Middle frontal gyrus (tissue), 1 donor: ENCODE results near the gene PPM1H.

Source experiments
- DNase-seq: peaks from one replicate; pipeline ENCODE4 v3.0.0-alpha.2; 2015; ENCODE audit warnings: low spot score; ENCODE audit errors: extremely low spot score

PPM1H gene

DNA sequence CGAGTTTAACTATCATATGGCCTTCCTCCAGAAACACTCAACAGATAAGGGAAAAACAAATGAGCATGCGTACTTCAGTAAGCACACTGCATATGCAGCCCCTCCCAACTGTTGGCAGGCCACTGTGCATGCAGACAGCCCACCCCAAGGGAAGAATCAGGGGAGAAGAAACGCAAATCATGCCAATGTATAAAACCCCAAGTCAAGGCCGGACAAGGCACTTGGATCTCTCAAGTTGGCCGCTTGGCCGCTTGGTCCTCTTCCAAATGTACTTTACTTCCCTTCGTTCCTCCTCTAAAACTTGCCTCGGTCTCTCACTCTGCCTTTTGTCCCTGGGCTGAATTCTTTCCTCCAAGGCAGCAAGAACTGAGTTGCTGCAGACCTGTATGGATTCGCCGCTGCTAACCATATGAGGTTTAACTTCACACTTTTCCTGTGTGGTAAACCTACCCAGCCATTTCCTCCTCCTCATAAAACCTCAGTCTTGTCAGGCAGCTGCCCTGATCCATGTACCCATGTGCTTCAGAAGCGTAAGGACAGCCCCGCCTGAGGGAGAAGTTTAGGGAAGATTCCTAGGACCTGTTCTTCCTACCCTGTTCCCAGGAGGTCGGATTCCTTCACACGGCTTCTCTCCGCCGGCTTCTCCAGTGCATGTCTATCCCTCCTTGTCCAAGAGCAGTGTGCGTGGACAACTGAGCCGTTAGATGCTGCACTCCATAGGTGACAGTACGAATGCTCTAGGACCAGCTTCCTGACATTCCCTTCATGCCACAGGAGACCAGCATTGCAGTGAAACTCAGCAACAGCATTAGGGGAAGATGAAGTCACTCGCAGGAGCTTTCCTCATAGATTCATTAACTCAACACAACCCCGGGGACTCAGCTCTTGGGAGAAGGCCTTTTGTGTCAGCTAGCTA, 280.4 kb downstream of the PPM1H start:
- DNase-seq = no peak

DNA sequence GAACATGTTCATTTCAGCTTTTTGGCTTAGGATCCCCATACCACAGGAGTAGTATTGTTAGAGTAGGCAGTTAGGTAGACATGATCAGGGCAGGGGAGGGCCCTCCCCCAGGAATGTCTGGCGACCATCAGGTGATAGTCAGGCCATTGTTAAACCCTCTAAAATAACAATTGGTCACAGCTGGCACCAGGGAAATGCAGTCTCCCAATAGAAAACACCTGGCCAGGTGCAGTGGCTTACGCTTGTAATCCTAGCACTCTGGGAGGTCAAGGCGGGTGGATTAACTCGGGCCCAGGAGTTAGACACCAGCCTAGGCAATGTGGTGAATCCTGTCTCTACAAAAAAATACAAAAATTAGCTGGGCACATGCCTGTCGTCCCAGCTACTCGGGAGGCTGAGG, 281.2 kb downstream of the PPM1H start:
- DNase-seq = no peak

DNA sequence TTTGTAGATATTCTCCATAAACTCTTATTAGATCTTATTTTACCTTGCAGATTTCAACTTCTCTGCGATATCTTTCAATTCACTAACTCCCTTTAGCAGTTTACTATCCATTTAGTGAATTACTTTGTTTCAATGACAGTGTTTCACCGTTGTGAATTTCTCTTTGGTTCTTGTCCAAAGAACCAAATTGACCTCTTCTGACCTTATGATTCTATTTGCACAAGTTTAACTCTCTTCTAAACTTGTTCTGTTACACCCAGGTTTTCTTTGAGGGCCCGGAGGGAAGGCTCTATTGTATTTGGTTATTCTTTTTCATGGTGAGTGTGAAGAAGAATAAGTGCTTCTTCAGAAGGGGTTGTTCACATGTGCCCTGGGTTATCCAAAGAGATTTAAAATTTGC, 281.6 kb downstream of the PPM1H start:
- no peak for DNase-seq

DNA sequence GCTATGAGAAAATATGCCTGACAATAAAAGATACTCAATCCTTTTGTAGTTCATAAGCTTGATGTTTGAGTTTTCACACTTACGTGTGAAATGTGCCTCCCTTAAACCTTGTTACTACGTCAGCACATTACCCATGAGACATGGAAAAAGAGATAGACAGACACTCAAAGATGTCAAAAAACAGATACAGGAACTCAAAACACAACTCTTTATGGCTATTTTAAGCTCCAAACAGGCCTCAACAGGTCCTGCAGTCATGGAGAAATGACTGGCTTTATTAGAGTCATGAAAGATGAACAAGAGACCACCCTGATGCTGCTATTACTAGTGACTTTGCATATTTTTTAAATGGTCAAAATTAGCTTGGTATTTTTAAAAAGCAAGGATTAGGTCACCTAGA, 283.8 kb downstream of the PPM1H start:
- DNase-seq = no peak

DNA sequence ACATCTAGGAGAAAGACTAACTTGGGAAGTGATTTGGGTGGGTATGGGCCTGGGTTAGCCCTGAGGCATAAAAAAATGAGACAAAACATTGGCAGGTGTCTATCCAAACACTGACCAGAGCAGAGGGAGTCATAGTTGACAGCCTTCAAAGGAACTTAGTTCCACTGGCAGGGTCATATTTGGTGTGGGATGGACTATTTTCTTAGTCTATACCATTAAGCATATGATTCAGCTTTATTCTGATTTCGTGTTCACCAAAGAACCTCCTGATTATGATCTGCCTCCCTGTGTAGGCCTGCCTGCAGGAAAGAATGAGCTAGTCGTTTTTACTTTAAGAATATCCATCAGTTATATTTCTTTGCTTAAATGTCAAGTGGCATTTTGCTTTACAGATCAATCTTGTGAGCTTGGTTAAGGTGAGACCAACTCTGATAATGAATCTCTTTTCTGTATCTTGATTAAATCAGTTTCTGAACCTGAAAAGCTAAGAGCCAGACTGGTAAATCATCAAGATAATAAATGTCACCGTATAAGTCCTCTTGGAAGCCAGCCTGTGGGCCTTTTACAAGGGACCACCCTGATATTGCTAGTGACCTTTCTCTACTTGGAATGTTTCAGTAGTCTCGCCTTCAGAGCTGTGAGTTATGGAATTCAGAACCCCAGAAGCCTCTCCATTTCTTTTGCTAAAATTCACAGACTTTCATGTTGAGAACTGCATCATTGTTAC, 285.4 kb downstream of the PPM1H start:
- DNase-seq = no peak

DNA sequence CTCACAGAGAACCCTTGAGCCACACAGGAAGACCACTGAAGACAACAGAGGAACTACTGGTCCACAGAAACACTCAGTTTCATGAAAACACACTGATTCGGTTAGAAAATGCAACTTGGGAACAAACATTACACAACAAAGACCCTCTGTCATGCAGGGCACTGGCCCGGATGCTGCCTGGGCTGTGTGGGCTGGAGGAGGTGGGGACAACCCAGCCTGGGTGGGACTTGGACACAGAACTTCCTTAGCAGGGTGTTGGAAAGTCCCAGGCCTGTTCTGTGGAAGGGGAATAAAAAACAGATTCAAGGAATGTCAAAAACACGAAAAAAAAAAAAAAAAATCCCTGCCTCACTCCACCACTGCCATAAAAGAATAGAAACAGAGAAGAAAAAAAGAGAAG, 287.4 kb downstream of the PPM1H start:
- DNase-seq = no peak

DNA sequence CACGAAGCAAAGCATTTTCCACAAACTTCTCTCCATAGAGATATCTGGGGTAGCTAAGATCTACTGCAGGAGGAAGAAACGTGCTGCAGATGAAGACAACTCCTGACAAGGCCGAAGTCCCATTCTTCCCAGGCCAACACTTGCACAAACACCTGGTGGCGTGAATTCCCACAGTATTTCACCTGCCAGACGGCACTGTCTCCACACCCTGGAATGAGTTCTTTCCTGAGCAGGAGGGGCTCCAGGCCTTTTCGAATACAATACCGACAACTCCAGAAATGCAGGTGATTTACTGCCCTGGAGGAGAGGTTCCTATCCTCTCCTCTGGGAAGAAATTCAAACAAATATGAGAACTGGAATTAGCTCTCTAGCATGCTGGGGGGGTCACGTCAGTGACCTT, 288.4 kb downstream of the PPM1H start:
- no peak for DNase-seq

DNA sequence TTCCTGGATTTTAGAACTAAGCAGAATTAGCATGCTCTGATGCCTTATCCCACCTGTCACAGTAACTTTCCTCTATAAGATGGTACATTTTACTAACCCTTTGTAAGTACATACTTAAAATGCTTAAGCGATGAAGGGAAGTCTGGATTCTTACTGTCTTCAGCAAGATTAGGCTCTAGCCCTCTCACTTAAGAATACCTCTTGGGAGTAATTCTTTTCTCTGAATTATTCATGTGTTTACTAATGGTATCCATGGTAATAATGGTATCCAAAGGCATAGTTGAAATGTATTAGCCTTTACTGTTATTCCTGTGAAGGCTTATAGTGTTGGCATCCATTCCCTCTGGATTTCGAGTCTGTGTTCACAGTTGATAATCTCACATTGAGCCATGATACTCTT, 291.5 kb downstream of the PPM1H start:
- DNase-seq = no peak

DNA sequence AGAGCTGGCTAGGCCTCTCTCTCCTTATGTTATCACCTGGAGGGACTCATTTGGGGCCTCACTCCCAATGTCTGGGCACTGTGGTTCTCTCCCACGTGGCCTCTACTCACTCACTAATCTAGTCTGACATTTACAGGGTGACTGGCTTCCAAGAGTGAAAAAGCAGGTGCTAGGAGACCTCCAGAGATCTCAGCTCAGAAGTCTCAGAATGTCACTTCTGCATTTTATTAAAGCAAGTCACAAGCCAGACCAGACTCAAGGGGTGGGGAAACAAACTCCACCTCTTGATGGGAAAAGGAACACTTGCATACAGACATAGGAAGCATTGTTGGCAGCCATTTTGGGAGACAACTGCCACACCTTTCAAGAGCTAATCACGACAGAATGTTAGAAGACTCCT, 292.5 kb downstream of the PPM1H start:
- no peak for DNase-seq

DNA sequence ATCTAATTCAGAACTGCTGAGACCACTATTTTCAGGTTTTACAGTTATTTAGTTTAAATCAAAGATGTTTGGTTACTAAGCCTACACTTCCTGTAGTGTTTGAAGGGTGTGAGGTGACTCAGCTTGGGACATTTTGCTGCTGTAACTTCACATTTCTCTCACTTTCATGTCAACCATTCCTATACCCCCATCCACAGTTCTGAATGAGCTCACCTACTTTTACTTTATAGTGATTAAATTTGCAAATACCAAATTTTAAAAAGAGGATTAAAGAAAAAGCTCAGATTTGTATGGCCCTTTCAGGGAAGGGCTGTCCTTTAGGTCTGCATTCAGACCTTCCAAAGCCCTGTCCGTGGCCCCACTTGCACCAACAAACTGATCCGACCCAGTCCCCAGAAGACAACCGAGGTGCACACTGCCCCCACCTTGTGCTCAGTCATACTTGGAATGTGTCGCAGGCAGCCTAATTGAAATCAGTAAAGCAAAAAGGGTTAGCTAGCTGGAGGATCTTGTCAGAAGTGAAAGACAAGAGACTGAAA, 294.0 kb downstream of the PPM1H start:
- no peak for DNase-seq

DNA sequence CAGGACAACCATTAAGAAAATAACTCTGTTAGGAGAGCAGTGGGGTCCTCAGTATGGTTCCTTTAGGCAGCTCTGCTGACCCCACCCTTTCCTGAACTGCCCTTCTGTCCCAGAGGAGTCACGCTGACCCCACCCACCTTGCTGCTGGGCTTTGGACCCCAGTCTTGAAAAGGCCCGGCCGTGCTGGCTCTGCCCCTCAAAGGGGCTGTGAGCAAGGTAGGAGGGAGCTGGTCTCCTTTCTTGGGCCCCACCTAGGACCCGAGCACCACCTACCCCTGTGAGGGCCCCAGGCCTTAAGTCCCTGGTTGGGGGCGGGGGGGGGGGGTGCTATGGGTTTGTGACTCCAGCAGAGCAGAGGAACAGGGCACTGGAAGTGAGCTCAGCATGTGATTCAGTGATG, 297.3 kb downstream of the PPM1H start:
- no peak for DNase-seq

DNA sequence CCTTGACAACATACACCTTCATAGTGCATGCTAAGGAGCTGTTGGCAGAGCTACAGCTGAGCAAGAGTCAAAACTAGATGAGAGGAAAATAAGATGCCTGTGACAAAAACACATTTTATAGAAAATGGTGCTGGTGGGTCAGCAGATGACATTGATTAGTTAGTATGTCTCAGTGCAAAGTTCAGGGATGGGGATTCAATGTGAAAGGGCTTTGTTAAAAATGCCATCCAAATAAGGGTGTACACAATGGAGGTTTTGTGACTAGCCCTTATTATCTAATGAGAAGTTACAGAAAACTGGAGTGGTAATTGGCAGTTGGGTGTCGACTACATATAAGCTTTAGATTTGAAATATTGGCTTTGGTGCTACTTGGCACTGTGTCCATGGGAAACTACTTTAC, 299.3 kb downstream of the PPM1H start:
- no peak for DNase-seq

DNA sequence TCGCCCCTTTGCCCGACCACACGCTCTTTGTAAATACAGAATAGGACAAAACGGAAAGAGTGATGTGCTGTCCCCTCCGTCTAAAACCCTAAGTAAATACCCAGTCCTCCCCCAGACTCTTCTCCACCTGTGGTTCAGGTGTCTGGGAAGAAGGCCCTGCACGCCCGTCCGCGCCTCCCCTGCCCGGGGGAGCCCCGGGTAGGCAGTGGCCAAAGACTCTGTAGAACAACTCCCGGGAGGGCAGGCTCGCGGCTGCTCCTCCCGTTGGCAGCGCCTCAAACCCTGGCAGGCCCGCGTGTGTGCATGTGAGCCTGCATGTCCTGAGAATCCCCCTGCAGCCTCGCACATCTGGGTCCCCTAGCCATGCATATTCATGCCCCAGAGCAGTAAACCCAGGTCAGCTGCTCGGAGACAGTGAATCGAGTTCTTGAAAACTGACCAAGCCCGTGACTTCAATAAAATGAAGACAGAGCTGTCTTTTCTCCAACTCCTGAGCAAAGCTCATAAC, 302.5 kb downstream of the PPM1H start:
- DNase-seq = no peak

DNA sequence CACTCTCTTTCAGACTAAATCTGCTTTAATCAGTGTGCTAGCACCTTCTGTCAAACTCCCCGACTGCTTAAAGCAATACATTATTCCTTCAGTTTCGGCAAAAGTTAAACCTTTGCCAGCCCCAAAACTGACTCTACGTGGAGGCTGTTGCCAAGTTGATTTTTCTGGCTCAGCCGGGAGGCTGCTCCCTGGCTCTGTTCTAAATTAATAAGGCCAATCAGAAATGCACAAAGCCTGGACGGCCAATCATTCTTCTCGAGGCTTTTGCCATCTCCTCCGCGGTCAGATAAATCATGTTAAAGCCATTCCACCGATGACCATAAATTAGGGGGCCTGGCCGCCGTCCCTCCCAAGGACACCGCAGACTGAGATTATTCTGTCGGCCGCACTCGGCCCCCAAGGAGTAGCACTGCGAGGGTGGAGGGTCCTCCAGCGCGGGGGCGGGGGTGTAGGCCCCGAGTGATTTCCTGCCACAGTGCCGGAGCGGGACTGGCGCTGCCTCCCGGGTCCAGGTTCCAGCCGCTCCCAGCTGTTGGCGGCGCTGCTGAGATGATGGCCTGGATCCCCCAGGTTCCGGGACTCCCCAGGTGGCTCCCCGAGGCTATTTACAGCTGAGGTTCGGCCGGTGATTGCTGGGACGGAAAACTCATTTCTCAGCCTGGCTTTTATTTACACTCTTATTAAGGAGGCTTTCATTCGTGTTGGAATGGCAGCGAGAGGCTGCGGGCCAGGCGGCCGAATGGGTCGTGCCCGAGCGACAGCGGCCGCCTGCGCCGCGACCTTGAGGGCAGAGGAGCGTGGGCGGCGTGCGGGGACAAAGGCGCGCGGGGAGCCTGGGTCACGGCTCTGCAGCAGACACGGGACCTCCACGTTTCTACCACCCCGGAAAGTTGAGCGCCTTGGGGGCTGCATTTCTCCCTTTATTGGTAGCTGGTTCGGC, 303.2 kb downstream of the PPM1H start:
- peak; percentile 43 for DNase-seq

DNA sequence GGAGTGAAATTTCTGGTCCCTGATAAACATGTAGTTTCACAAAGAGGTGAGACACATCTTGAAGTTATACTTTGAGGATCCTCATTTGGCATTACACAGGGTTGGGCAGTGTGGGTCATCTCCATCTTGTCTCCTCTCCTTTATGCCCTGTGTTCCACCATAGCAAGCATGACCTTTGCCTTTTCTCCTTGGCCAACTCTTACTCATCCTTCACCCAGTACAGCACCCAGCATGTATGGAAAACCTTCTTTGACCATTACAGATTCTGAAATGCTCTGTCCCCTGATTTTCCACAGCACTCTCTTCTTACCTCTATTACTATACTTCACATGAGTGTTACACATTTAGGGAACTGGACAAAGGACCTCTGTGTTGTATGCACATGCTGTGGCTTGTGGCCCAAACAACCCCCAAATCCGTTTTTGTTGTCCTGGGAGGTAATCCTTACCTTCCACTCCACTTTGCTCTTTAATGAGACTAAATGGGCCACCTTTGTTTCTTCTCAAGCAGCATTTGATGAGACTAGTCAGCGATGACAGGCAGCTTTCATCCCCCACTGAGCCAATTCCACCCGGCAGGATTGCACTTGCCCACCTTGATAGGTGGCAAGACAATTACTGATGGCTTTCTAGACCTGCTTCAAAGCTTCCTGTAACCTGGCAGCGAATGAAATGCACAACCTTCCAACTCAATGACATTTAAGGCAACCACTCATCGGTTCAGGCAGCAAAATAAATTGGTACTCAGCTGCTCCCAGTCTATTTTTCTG, 304.8 kb downstream of the PPM1H start:
- DNase-seq = no peak

DNA sequence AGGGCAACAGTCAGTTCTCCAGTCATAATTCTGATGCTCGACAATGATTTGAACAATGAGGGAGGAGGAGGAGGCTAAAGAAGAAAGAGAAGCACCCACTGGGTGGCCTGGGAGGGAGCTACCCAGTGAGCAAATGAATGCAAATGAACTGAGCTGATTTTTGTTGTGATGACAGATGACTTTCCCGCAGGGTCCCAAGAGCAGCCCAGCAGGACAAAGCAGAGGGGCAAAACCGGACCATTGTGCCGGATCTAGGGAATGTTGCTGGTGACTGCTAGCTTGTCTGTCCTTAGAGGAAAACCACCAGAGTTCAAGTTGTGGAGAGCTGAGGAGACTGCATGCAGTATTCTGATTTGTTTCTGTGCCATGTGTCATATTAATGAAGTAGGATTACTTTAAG, 305.5 kb downstream of the PPM1H start:
- no peak for DNase-seq

DNA sequence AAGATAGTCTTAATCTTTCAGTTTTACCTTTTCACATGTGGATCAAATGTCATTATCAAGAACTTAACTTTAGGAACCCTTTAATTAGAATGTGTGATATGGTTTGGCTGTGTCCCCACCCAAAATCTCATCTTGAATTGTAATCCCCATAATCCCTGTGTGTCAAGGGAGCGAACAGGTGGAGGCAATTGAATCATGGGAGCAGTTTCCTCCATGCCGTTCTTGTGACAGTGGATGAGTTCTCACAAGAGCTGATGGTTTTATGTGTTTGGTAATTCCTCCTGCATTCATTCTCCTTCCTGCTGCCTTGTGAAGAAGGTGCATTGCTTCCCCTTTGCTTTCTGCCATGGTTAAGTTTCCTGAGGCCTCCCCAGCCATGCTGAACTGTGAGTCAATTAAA, 307.8 kb downstream of the PPM1H start:
- no peak for DNase-seq

DNA sequence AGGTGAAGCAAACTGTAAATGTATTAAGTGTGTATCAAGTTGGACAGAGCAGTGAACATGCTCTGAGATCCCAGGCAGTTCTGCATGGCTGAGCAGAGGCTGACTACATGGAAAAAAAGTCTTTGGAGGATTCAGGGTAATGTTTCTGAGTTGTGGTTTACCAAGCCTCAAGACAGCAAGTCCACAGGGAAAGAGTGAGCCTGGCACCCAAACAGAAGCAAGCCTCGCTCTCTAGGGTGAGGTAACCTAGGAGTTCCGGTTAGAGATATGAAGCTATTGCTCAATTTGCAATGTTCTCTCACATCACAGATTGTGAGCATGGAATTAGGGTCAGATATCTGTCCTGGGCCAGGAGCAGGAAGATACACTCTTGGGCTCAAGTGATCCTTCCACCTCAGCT, 309.7 kb downstream of the PPM1H start:
- DNase-seq = no peak

DNA sequence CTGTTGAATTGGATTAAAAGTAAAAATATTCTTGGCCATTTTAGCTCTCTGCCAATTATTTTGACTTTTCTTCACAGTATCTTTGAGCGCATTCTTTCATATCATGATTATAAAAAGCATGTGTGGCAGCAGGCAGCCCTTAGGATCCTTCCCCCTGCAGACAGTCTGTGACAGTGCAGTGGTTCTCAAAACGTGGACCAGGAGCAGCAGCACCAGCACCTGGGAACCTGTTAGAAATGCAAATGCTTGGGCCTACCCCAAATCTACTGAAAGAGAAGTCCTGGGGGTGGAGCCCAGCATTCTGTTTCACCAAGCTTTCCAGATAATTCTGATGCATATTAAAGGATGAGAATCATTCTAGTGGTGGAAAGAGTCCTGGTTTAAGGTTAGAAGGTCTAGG, 312.8 kb downstream of the PPM1H start:
- no peak for DNase-seq

DNA sequence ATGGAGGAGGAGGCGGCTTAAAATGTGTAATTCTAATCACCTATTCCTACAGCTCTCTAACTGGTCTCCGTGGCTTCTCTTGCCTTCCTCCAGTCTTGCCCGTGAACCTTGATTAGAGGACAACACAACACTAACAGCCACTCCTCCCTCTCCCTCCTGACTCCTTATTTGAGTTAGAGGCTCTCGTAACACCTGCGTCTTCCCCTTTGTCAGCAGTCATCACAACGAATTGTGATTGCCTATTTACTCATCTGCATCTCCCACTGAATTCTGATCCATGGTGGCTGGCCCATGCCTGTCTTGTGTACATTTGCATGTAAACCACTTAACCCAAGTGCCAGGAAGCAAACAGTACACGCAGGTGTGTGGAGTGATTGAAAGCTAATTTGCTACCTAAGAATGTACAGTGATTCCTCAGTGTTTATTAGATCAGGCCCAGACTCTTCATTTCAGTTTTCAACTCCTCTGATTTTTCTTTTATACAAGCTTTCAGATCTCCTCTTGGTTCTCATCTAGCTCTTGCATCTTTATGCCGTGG, 313.8 kb downstream of the PPM1H start:
- no peak for DNase-seq
